ENCODE measurements around the gene NRDE2. TPM values are rescaled to one million over a fixed set of nuclear protein-coding genes. Genes with fewer than 3 reads are reported as not detected.
"Not testable (repeated sequence)": the region's sequence is repeated elsewhere in the genome, so short reads cannot be mapped to it uniquely, and the experiment has no call there.

NRDE2 gene
- total and polyA plus RNA-seq, 2 experiments from 2014 or later = 20.0 to 21.9 TPM

- H3K4me1 ChIP-seq (ENCODE audit: insufficient read depth) = peaks cover 7% of the 10 kb centered on the region
- no peak for DNase-seq (ENCODE audit: low spot score)
- H3K9me3 ChIP-seq (ENCODE audit: low read depth) = no peaks in the 10 kb centered on the region
- no peaks in the 10 kb centered on the region for H3K9me2 ChIP-seq (replicated peaks; ENCODE audit: insufficient read depth)
- WGBS (ENCODE audit: low lambda C conversion rate, missing lambda C conversion rate) = 81% methylated on average over 1 of the region's 1 CpG
- peaks cover 12% of the 10 kb centered on the region for H4K20me1 ChIP-seq (ENCODE audit: insufficient read depth, poor library complexity, severe bottlenecking)
- H3K79me2 ChIP-seq = peaks cover 38% of the 10 kb centered on the region
- peak overlapping the region; percentile 93 for H3K4me2 ChIP-seq
- no peaks in the 10 kb centered on the region for H3K36me3 ChIP-seq (replicated peaks; ENCODE audit: insufficient read depth, low read depth)
- peak overlapping the region; percentile 51 for H3K4me3 ChIP-seq
- no peak overlapping the region for H3K27ac ChIP-seq
- TF ChIP-seq CTCF (IDR thresholded peaks at IDR 0.05; ENCODE audit: poor library complexity) (no peak), EZH2phosphoT487 (IDR thresholded peaks at IDR 0.05; ENCODE audit: low read depth, severe bottlenecking, unreplicated experiment) (no peak), EZH2 (IDR thresholded peaks at IDR 0.05; ENCODE audit: borderline replicate concordance) (no peak)
- H2AFZ ChIP-seq = peak overlapping the region; percentile 80
- peaks cover 8% of the 10 kb centered on the region for H3K27me3 ChIP-seq
Observed at GRCh38 chr14:90255871-90256270, 75.9 kb downstream of the NRDE2 start.

- Histone ChIP-seq H3K36me3 (replicated peaks; ENCODE audit: insufficient read depth, low read depth) (no peaks in the 10 kb centered on the region), H3K4me1 (ENCODE audit: insufficient read depth) (peaks cover 7% of the 10 kb centered on the region), H3K9me3 (ENCODE audit: low read depth) (no peaks in the 10 kb centered on the region), H3K9me2 (replicated peaks; ENCODE audit: insufficient read depth) (no peaks in the 10 kb centered on the region), H3K4me3 (no peak overlapping the region), H3K79me2 (peaks cover 31% of the 10 kb centered on the region), H3K27ac (no peak overlapping the region), H4K20me1 (ENCODE audit: insufficient read depth, poor library complexity, severe bottlenecking) (peaks cover 12% of the 10 kb centered on the region), H3K4me2 (no peak overlapping the region), H2AFZ (no peak overlapping the region), H3K27me3 (peaks cover 8% of the 10 kb centered on the region)
- no peak for TF ChIP-seq EZH2 (IDR thresholded peaks at IDR 0.05; ENCODE audit: borderline replicate concordance)
- no peak for TF ChIP-seq CTCF (IDR thresholded peaks at IDR 0.05; ENCODE audit: poor library complexity)
- TF ChIP-seq EZH2phosphoT487 (IDR thresholded peaks at IDR 0.05; ENCODE audit: low read depth, severe bottlenecking, unreplicated experiment) = no peak
- no peak for DNase-seq (ENCODE audit: low spot score)
- 88% methylated on average over 8 of the region's 8 CpGs for WGBS (ENCODE audit: low lambda C conversion rate, missing lambda C conversion rate)
Observed at GRCh38 chr14:90253826-90254225, 77.9 kb downstream of the NRDE2 start.

GRCh38 chr14:90248594-90248993 is 83.1 kb downstream of the NRDE2 start:
- H3K4me1 ChIP-seq (ENCODE audit: insufficient read depth) = no peaks in the 10 kb centered on the region
- no peak overlapping the region for H3K4me3 ChIP-seq
- 69% methylated on average over 2 of the region's 2 CpGs for WGBS (ENCODE audit: low lambda C conversion rate, missing lambda C conversion rate)
- no peaks in the 10 kb centered on the region for H4K20me1 ChIP-seq (ENCODE audit: insufficient read depth, poor library complexity, severe bottlenecking)
- no peak overlapping the region for H2AFZ ChIP-seq
- DNase-seq (ENCODE audit: low spot score) = no peak
- H3K4me2 ChIP-seq = no peak overlapping the region
- no peaks in the 10 kb centered on the region for H3K9me3 ChIP-seq (ENCODE audit: low read depth)
- no peaks in the 10 kb centered on the region for H3K79me2 ChIP-seq
- H3K36me3 ChIP-seq (replicated peaks; ENCODE audit: insufficient read depth, low read depth) = no peaks in the 10 kb centered on the region
- TF ChIP-seq CTCF (IDR thresholded peaks at IDR 0.05; ENCODE audit: poor library complexity) (no peak), EZH2phosphoT487 (IDR thresholded peaks at IDR 0.05; ENCODE audit: low read depth, severe bottlenecking, unreplicated experiment) (no peak), EZH2 (IDR thresholded peaks at IDR 0.05; ENCODE audit: borderline replicate concordance) (no peak)
- H3K9me2 ChIP-seq (replicated peaks; ENCODE audit: insufficient read depth) = no peaks in the 10 kb centered on the region
- peaks cover 8% of the 10 kb centered on the region for H3K27me3 ChIP-seq
- no peak overlapping the region for H3K27ac ChIP-seq

- H3K36me3 ChIP-seq (replicated peaks; ENCODE audit: insufficient read depth, low read depth); H3K9me3 ChIP-seq (ENCODE audit: low read depth); H3K4me2 ChIP-seq; H4K20me1 ChIP-seq (ENCODE audit: insufficient read depth, poor library complexity, severe bottlenecking); H3K79me2 ChIP-seq; H3K4me1 ChIP-seq (ENCODE audit: insufficient read depth); DNase-seq (ENCODE audit: low spot score); H3K27me3 ChIP-seq; H3K9me2 ChIP-seq (replicated peaks; ENCODE audit: insufficient read depth); H3K4me3 ChIP-seq; H3K27ac ChIP-seq; H2AFZ ChIP-seq: not testable (repeated sequence)
- 86% methylated on average over 10 of the region's 10 CpGs for WGBS (ENCODE audit: low lambda C conversion rate, missing lambda C conversion rate)
Observed at GRCh38 chr14:90247441-90247840, 84.3 kb downstream of the NRDE2 start.

All from hepatocyte (in vitro differentiated cells).